Neural cell (in vitro differentiated cells): ENCODE data around the gene RRAGD. TPM values are rescaled to one million over a fixed set of nuclear protein-coding genes. Genes with fewer than 3 reads are reported as not detected.

Experiments
- H2AFZ ChIP-seq: fragments of 200-600, 300-800 bp; sonication (generic), shearing (Covaris generic); 2 replicates; pipeline ENCODE4 v1.6.0; 2014; ENCODE audit warnings: low read depth, mild to moderate bottlenecking, antibody characterized with exemption, low read length, moderate library complexity
- H3F3A ChIP-seq: fragments of 200-600 bp; shearing (Covaris generic); 2 replicates; pipeline ENCODE4 v1.6.1; 2016; ENCODE audit warnings: mild to moderate bottlenecking, moderate library complexity, mixed read lengths, antibody characterized with exemption, low read length; ENCODE audit not compliant: insufficient read depth, poor library complexity, severe bottlenecking
- H3K27ac ChIP-seq: fragments of 200-600, 300-800 bp; sonication (generic), shearing (Covaris generic); 2 replicates; pipeline ENCODE4 v1.5.1; 2014; ENCODE audit warnings: mild to moderate bottlenecking, low read length, moderate library complexity
- H3K27me3 ChIP-seq: fragments of 300-800, 200-600 bp; sonication (generic), shearing (Covaris generic); 2 replicates; pipeline ENCODE4 v1.6.0; 2014; ENCODE audit warnings: mild to moderate bottlenecking, low read depth, low read length, moderate library complexity; ENCODE audit not compliant: insufficient read depth
- H3K36me3 ChIP-seq: fragments of 300-800, 200-600 bp; sonication (generic), shearing (Covaris generic); 2 replicates; pipeline ENCODE4 v1.5.1; 2014; ENCODE audit warnings: mild to moderate bottlenecking, antibody characterized with exemption, low read length, moderate library complexity; ENCODE audit not compliant: insufficient read depth
- H3K4me2 ChIP-seq: fragments of 300-800, 200-600 bp; sonication (generic), shearing (Covaris generic); 2 replicates; pipeline ENCODE4 v1.6.0; 2014; ENCODE audit warnings: mild to moderate bottlenecking, low read length
- H3K4me3 ChIP-seq: fragments of 300-800, 200-600 bp; sonication (generic), shearing (Covaris generic); 2 replicates; pipeline ENCODE4 v1.5.1; 2014; ENCODE audit warnings: mild to moderate bottlenecking, low read length, moderate library complexity
- H3K79me2 ChIP-seq: fragments of 200-600 bp; shearing (Covaris generic); replicated peaks from 2 replicates; pipeline ENCODE4 v1.6.0; 2014; ENCODE audit warnings: mild to moderate bottlenecking, low read length, moderate library complexity; ENCODE audit not compliant: insufficient read depth
- H3K9ac ChIP-seq: fragments of 300-800, 200-600 bp; sonication (generic), shearing (Covaris generic); 2 replicates; pipeline ENCODE4 v1.6.1; 2016; ENCODE audit warnings: mild to moderate bottlenecking, low read length, mixed read lengths
- H3K9me2 ChIP-seq: fragments of 200-600 bp; shearing (Covaris generic); 2 replicates; pipeline ENCODE4 v1.6.1; 2016; ENCODE audit warnings: mild to moderate bottlenecking, low read length, mixed read lengths; ENCODE audit not compliant: insufficient read depth
- H3K9me3 ChIP-seq: fragments of 200-600, 300-800 bp; sonication (generic), shearing (Covaris generic); 2 replicates; pipeline ENCODE4 v1.6.1; 2016; ENCODE audit warnings: mild to moderate bottlenecking, mixed run types, low read length, moderate library complexity, mixed read lengths
- H4K20me1 ChIP-seq: fragments of 200-600 bp; shearing (Covaris generic); 2 replicates; pipeline ENCODE4 v1.6.1; 2016; ENCODE audit warnings: mild to moderate bottlenecking, mixed run types; ENCODE audit not compliant: insufficient read depth
- EZH2 ChIP-seq: fragments of 200-600, 300-800 bp; shearing (Covaris generic), sonication (generic); IDR thresholded peaks from 2 replicates; pipeline ENCODE4 v1.6.1; 2014; ENCODE audit warnings: antibody characterized with exemption, low read length, borderline replicate concordance, mild to moderate bottlenecking; ENCODE audit not compliant: insufficient read depth, poor library complexity, severe bottlenecking
- MXI1 ChIP-seq: fragments of 450-650 bp; conservative IDR thresholded peaks from 2 replicates; pipeline ENCODE4 v1.6.1; 2014; ENCODE audit warnings: antibody characterized with exemption, mild to moderate bottlenecking; ENCODE audit not compliant: poor library complexity, severe bottlenecking
- POLR2AphosphoS5 ChIP-seq: IDR thresholded peaks from 2 replicates; pipeline ENCODE4 v1.6.1; 2012
- RAD21 ChIP-seq: fragments of 450-650 bp; conservative IDR thresholded peaks from 2 replicates; pipeline ENCODE4 v1.6.1; 2014; ENCODE audit warnings: antibody characterized with exemption, mild to moderate bottlenecking, moderate library complexity
- SMC3 ChIP-seq: fragments of 450-650 bp; conservative IDR thresholded peaks from 2 replicates; pipeline ENCODE4 v1.6.1; 2014; ENCODE audit warnings: antibody characterized with exemption, mild to moderate bottlenecking, moderate library complexity; ENCODE audit not compliant: poor library complexity
- TAF1 ChIP-seq: IDR thresholded peaks from 2 replicates; pipeline ENCODE4 v1.6.1; 2012; ENCODE audit warnings: low read depth
- polyA plus RNA-seq: library from polyadenylated mRNA; depleted of rRNA; stranded (reverse); fragments of >200 nt; gene quantifications from 2 replicates; pipeline ENCODE4 v1.2.3, GENCODE V29; 2014
- TF ChIP-seq, protein P1 (sequence below): fragments of 450-650 bp; IDR thresholded peaks from 2 replicates; pipeline ENCODE4 v1.5.1; 2014; ENCODE audit warnings: antibody characterized with exemption, mild to moderate bottlenecking, moderate library complexity; ENCODE audit not compliant: poor library complexity, severe bottlenecking
- TF ChIP-seq, protein P2 (sequence below): IDR thresholded peaks from 2 replicates; pipeline ENCODE4 v1.6.1; 2012; ENCODE audit warnings: borderline replicate concordance

The RRAGD gene
- polyA plus RNA-seq, 1 donor from 2014 or later: 34.1 TPM

DNA sequence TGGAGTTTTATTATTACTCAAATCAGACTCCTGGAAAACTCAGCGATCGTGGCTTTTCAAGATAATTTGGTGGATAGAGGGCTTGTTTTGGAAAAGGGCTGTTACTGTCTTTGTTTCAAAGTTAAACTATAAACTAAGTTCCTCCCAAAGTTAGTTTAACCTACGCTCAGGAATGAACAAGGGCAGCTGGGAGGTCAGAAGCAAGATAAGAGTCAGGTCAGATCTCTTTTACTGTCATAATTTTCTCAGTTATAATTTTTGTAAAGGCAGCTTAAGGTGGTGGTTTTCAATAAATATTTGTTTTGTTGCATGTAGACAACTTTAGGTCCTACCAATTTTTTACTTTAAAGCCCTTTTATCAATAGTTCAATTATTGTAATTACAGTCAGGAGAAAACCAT is 87.8 kb downstream of the RRAGD start:
- no peak overlapping the region for H3K27ac ChIP-seq
- TF ChIP-seq MXI1 (no peak), RAD21 (no peak), TAF1 (no peak), SMC3 (no peak), POLR2AphosphoS5 (no peak)
- TF ChIP-seq, protein P1, sequence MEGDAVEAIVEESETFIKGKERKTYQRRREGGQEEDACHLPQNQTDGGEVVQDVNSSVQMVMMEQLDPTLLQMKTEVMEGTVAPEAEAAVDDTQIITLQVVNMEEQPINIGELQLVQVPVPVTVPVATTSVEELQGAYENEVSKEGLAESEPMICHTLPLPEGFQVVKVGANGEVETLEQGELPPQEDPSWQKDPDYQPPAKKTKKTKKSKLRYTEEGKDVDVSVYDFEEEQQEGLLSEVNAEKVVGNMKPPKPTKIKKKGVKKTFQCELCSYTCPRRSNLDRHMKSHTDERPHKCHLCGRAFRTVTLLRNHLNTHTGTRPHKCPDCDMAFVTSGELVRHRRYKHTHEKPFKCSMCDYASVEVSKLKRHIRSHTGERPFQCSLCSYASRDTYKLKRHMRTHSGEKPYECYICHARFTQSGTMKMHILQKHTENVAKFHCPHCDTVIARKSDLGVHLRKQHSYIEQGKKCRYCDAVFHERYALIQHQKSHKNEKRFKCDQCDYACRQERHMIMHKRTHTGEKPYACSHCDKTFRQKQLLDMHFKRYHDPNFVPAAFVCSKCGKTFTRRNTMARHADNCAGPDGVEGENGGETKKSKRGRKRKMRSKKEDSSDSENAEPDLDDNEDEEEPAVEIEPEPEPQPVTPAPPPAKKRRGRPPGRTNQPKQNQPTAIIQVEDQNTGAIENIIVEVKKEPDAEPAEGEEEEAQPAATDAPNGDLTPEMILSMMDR: no peak
- TF ChIP-seq, protein P2, sequence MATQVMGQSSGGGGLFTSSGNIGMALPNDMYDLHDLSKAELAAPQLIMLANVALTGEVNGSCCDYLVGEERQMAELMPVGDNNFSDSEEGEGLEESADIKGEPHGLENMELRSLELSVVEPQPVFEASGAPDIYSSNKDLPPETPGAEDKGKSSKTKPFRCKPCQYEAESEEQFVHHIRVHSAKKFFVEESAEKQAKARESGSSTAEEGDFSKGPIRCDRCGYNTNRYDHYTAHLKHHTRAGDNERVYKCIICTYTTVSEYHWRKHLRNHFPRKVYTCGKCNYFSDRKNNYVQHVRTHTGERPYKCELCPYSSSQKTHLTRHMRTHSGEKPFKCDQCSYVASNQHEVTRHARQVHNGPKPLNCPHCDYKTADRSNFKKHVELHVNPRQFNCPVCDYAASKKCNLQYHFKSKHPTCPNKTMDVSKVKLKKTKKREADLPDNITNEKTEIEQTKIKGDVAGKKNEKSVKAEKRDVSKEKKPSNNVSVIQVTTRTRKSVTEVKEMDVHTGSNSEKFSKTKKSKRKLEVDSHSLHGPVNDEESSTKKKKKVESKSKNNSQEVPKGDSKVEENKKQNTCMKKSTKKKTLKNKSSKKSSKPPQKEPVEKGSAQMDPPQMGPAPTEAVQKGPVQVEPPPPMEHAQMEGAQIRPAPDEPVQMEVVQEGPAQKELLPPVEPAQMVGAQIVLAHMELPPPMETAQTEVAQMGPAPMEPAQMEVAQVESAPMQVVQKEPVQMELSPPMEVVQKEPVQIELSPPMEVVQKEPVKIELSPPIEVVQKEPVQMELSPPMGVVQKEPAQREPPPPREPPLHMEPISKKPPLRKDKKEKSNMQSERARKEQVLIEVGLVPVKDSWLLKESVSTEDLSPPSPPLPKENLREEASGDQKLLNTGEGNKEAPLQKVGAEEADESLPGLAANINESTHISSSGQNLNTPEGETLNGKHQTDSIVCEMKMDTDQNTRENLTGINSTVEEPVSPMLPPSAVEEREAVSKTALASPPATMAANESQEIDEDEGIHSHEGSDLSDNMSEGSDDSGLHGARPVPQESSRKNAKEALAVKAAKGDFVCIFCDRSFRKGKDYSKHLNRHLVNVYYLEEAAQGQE: no peak
- H3K9me3 ChIP-seq: no peaks in the 10 kb centered on the region
- no peak overlapping the region for H3K9ac ChIP-seq
- H3K79me2 ChIP-seq: no peaks in the 10 kb centered on the region
- no peak overlapping the region for H2AFZ ChIP-seq
- H3K4me3 ChIP-seq: no peak overlapping the region
- H4K20me1 ChIP-seq: no peaks in the 10 kb centered on the region
- H3K4me2 ChIP-seq: no peak overlapping the region
- no peaks in the 10 kb centered on the region for H3K36me3 ChIP-seq
- no peaks in the 10 kb centered on the region for H3K27me3 ChIP-seq
- H3K9me2 ChIP-seq: no peaks in the 10 kb centered on the region
- no peaks in the 10 kb centered on the region for H3F3A ChIP-seq

DNA sequence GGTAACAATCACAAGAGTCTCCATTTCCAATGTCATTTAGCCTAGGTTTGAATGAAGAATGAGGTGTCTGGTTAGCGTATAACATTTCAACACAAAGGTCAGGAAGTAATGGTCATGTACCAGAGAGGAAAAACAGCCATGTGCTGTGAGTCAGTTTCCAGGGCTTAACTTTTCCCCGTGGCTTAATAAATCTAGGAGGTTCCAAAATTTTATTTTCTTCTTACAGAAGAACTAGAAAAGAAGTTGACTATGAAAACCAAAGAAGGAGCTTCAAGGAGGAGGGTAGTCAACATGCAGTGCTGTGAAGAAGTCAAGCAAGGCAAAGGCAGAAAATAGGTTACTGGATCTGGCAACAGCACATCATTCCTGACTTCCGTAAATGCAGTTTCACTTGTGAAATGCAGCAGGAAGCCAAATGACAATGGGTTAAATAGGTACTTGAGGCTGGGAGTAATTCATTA is 88.5 kb downstream of the RRAGD start:
- no peak overlapping the region for H3K4me2 ChIP-seq
- TF ChIP-seq EZH2: no peak
- TF ChIP-seq, protein P1: no peak
- TF ChIP-seq TAF1: no peak
- no peak for TF ChIP-seq SMC3
- TF ChIP-seq POLR2AphosphoS5: no peak
- TF ChIP-seq, protein P2: no peak
- no peaks in the 10 kb centered on the region for H4K20me1 ChIP-seq
- no peak overlapping the region for H3K27ac ChIP-seq
- no peak overlapping the region for H3K9ac ChIP-seq
- H3K36me3 ChIP-seq: no peaks in the 10 kb centered on the region
- H3F3A ChIP-seq: no peaks in the 10 kb centered on the region
- no peaks in the 10 kb centered on the region for H3K9me3 ChIP-seq
- no peak overlapping the region for H3K4me3 ChIP-seq
- no peaks in the 10 kb centered on the region for H3K9me2 ChIP-seq
- H2AFZ ChIP-seq: no peak overlapping the region
- H3K79me2 ChIP-seq: no peaks in the 10 kb centered on the region
- H3K27me3 ChIP-seq: no peaks in the 10 kb centered on the region
